ENCODE results near the gene CCNI.
"Not testable (repeated sequence)": the region's sequence is repeated elsewhere in the genome, so short reads cannot be mapped to it uniquely, and the experiment has no call there.

Gene CCNI

GRCh38 chr4:77082886-77083608, 7.3 kb upstream of the CCNI start:
- DNase-seq (ENCODE audit: low spot score): no peak

- DNase-seq (ENCODE audit: low spot score): not testable (repeated sequence)
Measured at GRCh38 chr4:77080806-77081205, 5.0 kb upstream of the CCNI start.

GRCh38 chr4:77079281-77079680, 3.5 kb upstream of the CCNI start:
- DNase-seq (ENCODE audit: low spot score): no peak

- DNase-seq (ENCODE audit: low spot score): no peak
Measured at GRCh38 chr4:77078401-77078800, 2.6 kb upstream of the CCNI start.

- peak; percentile 5 for DNase-seq (ENCODE audit: low spot score)
Measured at GRCh38 chr4:77076889-77077635, 1.3 kb upstream of the CCNI start.

GRCh38 chr4:77074981-77075855, 571 bp downstream of the CCNI start:
- DNase-seq (ENCODE audit: low spot score): peak; percentile 74

GRCh38 chr4:77074381-77074831, 1.4 kb downstream of the CCNI start:
- no peak for DNase-seq (ENCODE audit: low spot score)

GRCh38 chr4:77073981-77074380, 1.8 kb downstream of the CCNI start:
- DNase-seq (ENCODE audit: low spot score): no peak

GRCh38 chr4:77073106-77073809, 2.5 kb downstream of the CCNI start:
- no peak for DNase-seq (ENCODE audit: low spot score)

GRCh38 chr4:77072195-77072753, 3.5 kb downstream of the CCNI start:
- DNase-seq (ENCODE audit: low spot score): no peak

GRCh38 chr4:77069514-77069913, 6.3 kb downstream of the CCNI start:
- DNase-seq (ENCODE audit: low spot score): not testable (repeated sequence)

GRCh38 chr4:77065382-77065781, 10.4 kb downstream of the CCNI start:
- no peak for DNase-seq (ENCODE audit: low spot score)

- DNase-seq (ENCODE audit: low spot score): no peak
Measured at GRCh38 chr4:77062856-77063255, 12.9 kb downstream of the CCNI start.

- peak; percentile 35 for DNase-seq (ENCODE audit: low spot score)
Measured at GRCh38 chr4:77052352-77052751, 23.4 kb downstream of the CCNI start.

GRCh38 chr4:77050962-77051361, 24.8 kb downstream of the CCNI start:
- no peak for DNase-seq (ENCODE audit: low spot score)

- DNase-seq (ENCODE audit: low spot score): no peak
Measured at GRCh38 chr4:77047037-77047436, 28.8 kb downstream of the CCNI start.

GRCh38 chr4:77045490-77045889, 30.3 kb downstream of the CCNI start:
- DNase-seq (ENCODE audit: low spot score): no peak

- peak; percentile 24 for DNase-seq (ENCODE audit: low spot score)
Measured at GRCh38 chr4:77044461-77045150, 31.2 kb downstream of the CCNI start.

GRCh38 chr4:77043507-77044136, 32.2 kb downstream of the CCNI start:
- no peak for DNase-seq (ENCODE audit: low spot score)

All from SK-N-DZ (cell line).